ENCODE measurements around the gene EMILIN2. TPM values are rescaled to one million over a fixed set of nuclear protein-coding genes. Genes with fewer than 3 reads are reported as not detected.
A peak's percentile ranks its signal among the peaks of the same experiment; 100 is the strongest.

EMILIN2 gene
- total and polyA plus RNA-seq, 4 donors: 13.5 to 63.2 (median 36.0) TPM

- H3K36me3 ChIP-seq (ENCODE audit: control insufficient read depth in 4 of 4, insufficient read depth in 4 of 4, low read length in 4 of 4): peaks cover 0 to 12% (median 5%) of the 10 kb centered on the region in 4 donors
- peaks cover 0 to 4% (median 0%) of the 10 kb centered on the region in 5 donors for H3K4me1 ChIP-seq (ENCODE audit: control insufficient read depth in 5 of 5, insufficient read depth in 5 of 5, low read length in 5 of 5)
- no peaks in the 10 kb centered on the region for H3K27me3 ChIP-seq (ENCODE audit: control insufficient read depth in 3 of 3, insufficient read depth in 3 of 3, low read length in 2 of 3)
- H3K27ac ChIP-seq (ENCODE audit: low read depth in 1 of 2, low read length in 1 of 2): no peak overlapping the region
- H3K4me3 ChIP-seq: no peak overlapping the region
- WGBS, 2 donors: 74 to 86% methylated on average over 7 of the region's 7 CpGs
- ATAC-seq (ENCODE audit: insufficient read depth, low FRiP score) (peak; percentile 77), DNase-seq (peak; percentile 33 to 78 (median 34))
- H3K9ac ChIP-seq (ENCODE audit: insufficient read depth in 1 of 2, low read length in 2 of 2): no peak overlapping the region
- TF ChIP-seq, protein P1, sequence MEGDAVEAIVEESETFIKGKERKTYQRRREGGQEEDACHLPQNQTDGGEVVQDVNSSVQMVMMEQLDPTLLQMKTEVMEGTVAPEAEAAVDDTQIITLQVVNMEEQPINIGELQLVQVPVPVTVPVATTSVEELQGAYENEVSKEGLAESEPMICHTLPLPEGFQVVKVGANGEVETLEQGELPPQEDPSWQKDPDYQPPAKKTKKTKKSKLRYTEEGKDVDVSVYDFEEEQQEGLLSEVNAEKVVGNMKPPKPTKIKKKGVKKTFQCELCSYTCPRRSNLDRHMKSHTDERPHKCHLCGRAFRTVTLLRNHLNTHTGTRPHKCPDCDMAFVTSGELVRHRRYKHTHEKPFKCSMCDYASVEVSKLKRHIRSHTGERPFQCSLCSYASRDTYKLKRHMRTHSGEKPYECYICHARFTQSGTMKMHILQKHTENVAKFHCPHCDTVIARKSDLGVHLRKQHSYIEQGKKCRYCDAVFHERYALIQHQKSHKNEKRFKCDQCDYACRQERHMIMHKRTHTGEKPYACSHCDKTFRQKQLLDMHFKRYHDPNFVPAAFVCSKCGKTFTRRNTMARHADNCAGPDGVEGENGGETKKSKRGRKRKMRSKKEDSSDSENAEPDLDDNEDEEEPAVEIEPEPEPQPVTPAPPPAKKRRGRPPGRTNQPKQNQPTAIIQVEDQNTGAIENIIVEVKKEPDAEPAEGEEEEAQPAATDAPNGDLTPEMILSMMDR (IDR thresholded peaks at IDR 0.05; ENCODE audit: control extremely low read depth, extremely low read depth): no peak
- no peaks in the 10 kb centered on the region for H3K9me3 ChIP-seq (ENCODE audit: control insufficient read depth in 4 of 4, insufficient read depth in 3 of 4, low read length in 3 of 4)
These were observed 92.5 kb downstream of the EMILIN2 start for GRCh38 chr18:2939317-2939716.

DNA sequence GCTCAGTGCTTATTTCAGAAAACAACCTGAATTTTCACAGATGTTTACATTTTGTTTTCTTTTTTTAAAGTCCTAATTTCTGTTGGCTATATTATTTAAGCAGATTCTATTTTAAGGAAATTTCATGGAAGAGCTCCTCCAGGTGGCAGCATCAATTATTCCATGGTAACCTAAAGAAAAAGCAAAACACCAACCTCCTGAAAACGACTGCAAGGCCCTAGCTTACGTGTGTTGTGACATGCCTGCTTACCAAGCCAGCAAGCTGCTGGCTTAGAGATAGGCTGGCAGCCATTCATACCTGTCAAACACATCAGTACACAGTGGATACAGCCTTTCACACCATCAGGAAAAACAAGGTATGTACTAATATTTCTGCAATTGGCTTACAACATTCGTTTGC, 101.2 kb downstream of the EMILIN2 start:
- H3K36me3 ChIP-seq (ENCODE audit: control insufficient read depth in 4 of 4, insufficient read depth in 4 of 4, low read length in 4 of 4): peaks cover 0 to 20% (median 2%) of the 10 kb centered on the region in 4 donors
- ATAC-seq (ENCODE audit: insufficient read depth, low FRiP score) (no peak), DNase-seq (peak in 2 of 3 donors; percentile 53 to 56)
- WGBS, 2 donors: 38% methylated on average over 3 of the region's 3 CpGs
- TF ChIP-seq, protein P1 (IDR thresholded peaks at IDR 0.05; ENCODE audit: control extremely low read depth, extremely low read depth): no peak
- H3K9me3 ChIP-seq (ENCODE audit: control insufficient read depth in 4 of 4, insufficient read depth in 3 of 4, low read length in 3 of 4): no peaks in the 10 kb centered on the region
- H3K4me1 ChIP-seq (ENCODE audit: control insufficient read depth in 5 of 5, insufficient read depth in 5 of 5, low read length in 5 of 5): peaks cover 0 to 2% (median 0%) of the 10 kb centered on the region in 5 donors
- H3K27ac ChIP-seq (ENCODE audit: low read depth in 1 of 2, low read length in 1 of 2): no peak overlapping the region
- H3K27me3 ChIP-seq (ENCODE audit: control insufficient read depth in 3 of 3, insufficient read depth in 3 of 3, low read length in 2 of 3): no peaks in the 10 kb centered on the region
- H3K9ac ChIP-seq (ENCODE audit: insufficient read depth in 1 of 2, low read length in 2 of 2): no peak overlapping the region
- no peak overlapping the region for H3K4me3 ChIP-seq

DNA sequence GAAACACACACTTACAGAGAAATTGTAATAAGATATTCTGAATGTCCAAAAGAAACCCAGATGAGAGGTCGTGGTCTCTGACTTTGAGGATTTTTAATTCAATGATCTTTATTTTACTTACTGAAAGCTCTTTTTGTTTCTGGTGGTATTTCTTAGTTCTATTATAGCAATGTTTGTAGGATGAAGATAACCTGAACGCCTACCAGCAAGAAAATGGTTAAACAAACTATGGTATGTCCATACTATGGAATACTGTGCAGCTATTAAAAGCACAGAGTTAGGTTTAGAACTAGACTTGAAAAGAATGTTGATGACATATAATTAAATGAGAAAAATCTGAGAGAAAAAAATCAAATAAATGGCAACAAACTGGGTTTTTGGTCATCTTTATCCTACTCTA, 105.8 kb downstream of the EMILIN2 start:
- peaks cover 0 to 25% (median 9%) of the 10 kb centered on the region in 4 donors for H3K36me3 ChIP-seq (ENCODE audit: control insufficient read depth in 4 of 4, insufficient read depth in 4 of 4, low read length in 4 of 4)
- no peak overlapping the region for H3K27ac ChIP-seq (ENCODE audit: low read depth in 1 of 2, low read length in 1 of 2)
- no peaks in the 10 kb centered on the region for H3K27me3 ChIP-seq (ENCODE audit: control insufficient read depth in 3 of 3, insufficient read depth in 3 of 3, low read length in 2 of 3)
- TF ChIP-seq, protein P1 (IDR thresholded peaks at IDR 0.05; ENCODE audit: control extremely low read depth, extremely low read depth): no peak
- H3K4me3 ChIP-seq: no peak overlapping the region
- H3K9ac ChIP-seq (ENCODE audit: insufficient read depth in 1 of 2, low read length in 2 of 2): no peak overlapping the region
- no peak for ATAC-seq (ENCODE audit: insufficient read depth, low FRiP score)
- no peak for DNase-seq
- 77 to 80% methylated on average over 2 of the region's 2 CpGs for WGBS, 2 donors
- no peaks in the 10 kb centered on the region for H3K9me3 ChIP-seq (ENCODE audit: control insufficient read depth in 4 of 4, insufficient read depth in 3 of 4, low read length in 3 of 4)
- H3K4me1 ChIP-seq (ENCODE audit: control insufficient read depth in 5 of 5, insufficient read depth in 5 of 5, low read length in 5 of 5): peaks cover 0 to 6% (median 2%) of the 10 kb centered on the region in 5 donors

Data from lung (tissue), 12 donors.